Measurements from ENCODE around the gene HDAC4.

HDAC4 gene

GRCh38 chr2:239240414-239240881 lies 160.4 kb downstream of the HDAC4 start:
- H3K4me3 ChIP-seq (ENCODE audit: low read length), result no peak overlapping the region
- no peak for TF ChIP-seq CTCF (conservative IDR thresholded peaks at IDR 0.05; ENCODE audit: low read depth, low read length)
- DNase-seq (ENCODE audit: low read depth), result no peak

- TF ChIP-seq CTCF (conservative IDR thresholded peaks at IDR 0.05; ENCODE audit: low read depth, low read length), result no peak
- H3K4me3 ChIP-seq (ENCODE audit: low read length), result no peak overlapping the region
- no peak for DNase-seq (ENCODE audit: low read depth)
These were observed 161.0 kb downstream of the HDAC4 start for GRCh38 chr2:239239607-239240413.

- TF ChIP-seq CTCF (conservative IDR thresholded peaks at IDR 0.05; ENCODE audit: low read depth, low read length), result no peak
- no peak for DNase-seq (ENCODE audit: low read depth)
- no peak overlapping the region for H3K4me3 ChIP-seq (ENCODE audit: low read length)
These were observed 161.8 kb downstream of the HDAC4 start for GRCh38 chr2:239238839-239239606.

- DNase-seq (ENCODE audit: low read depth), result no peak
- no peak for TF ChIP-seq CTCF (conservative IDR thresholded peaks at IDR 0.05; ENCODE audit: low read depth, low read length)
- no peak overlapping the region for H3K4me3 ChIP-seq (ENCODE audit: low read length)
These were observed 162.4 kb downstream of the HDAC4 start for GRCh38 chr2:239238381-239238780.

GRCh38 chr2:239236808-239237205 lies 164.0 kb downstream of the HDAC4 start:
- no peak overlapping the region for H3K4me3 ChIP-seq (ENCODE audit: low read length)
- DNase-seq (ENCODE audit: low read depth), result no peak
- TF ChIP-seq CTCF (conservative IDR thresholded peaks at IDR 0.05; ENCODE audit: low read depth, low read length), result no peak

GRCh38 chr2:239236043-239236807 lies 164.6 kb downstream of the HDAC4 start:
- H3K4me3 ChIP-seq (ENCODE audit: low read length), result no peak overlapping the region
- TF ChIP-seq CTCF (conservative IDR thresholded peaks at IDR 0.05; ENCODE audit: low read depth, low read length), result no peak
- DNase-seq (ENCODE audit: low read depth), result no peak

All from retinal pigment epithelial cell (primary cell).